WTC11 (cell line): ENCODE results near the gene AIG1. TPM values are rescaled to one million over a fixed set of nuclear protein-coding genes. Genes with fewer than 3 reads are reported as not detected.

ENCODE experiments used
- ATAC-seq: fragments of 200-7000 bp; cut with Tn5 transposase; 2 replicates; pipeline ENCODE4 v1.10.0; 2021; ENCODE audit warnings: mild to moderate bottlenecking, moderate library complexity
- CTCF ChIA-PET: fragments of 300-600 bp; sonication (Branson Sonifier 250); formaldehyde crosslinking; loops from one replicate; lab custom pipeline; 2021; ENCODE audit warnings: antibody characterized with exemption; lab: Charles Lee
- POLR2A ChIA-PET: fragments of 350-600 bp; sonication (Branson Sonifier 250); formaldehyde crosslinking; loops from one replicate; lab custom pipeline; 2021; ENCODE audit warnings: antibody characterized with exemption; lab: Charles Lee
- DNase-seq: peaks from one replicate; pipeline ENCODE4 v3.0.0; 2021; ENCODE audit warnings: low spot score
- H3K27ac Mint-ChIP-seq: 2 replicates; pipeline ENCODE4 v1.8.0; 2021; ENCODE audit warnings: mixed read lengths
- H3K27me3 Mint-ChIP-seq: 2 replicates; pipeline ENCODE4 v1.8.0; 2021; ENCODE audit warnings: low read depth, mild to moderate bottlenecking, moderate library complexity, mixed read lengths
- H3K36me3 Mint-ChIP-seq: 2 replicates; pipeline ENCODE4 v1.8.0; 2021; ENCODE audit warnings: mixed read lengths
- H3K4me1 Mint-ChIP-seq: 2 replicates; pipeline ENCODE4 v1.8.0; 2022; ENCODE audit warnings: mixed read lengths
- H3K4me3 Mint-ChIP-seq: 2 replicates; pipeline ENCODE4 v1.8.0; 2021; ENCODE audit warnings: mild to moderate bottlenecking, moderate library complexity, mixed read lengths
- H3K9me3 Mint-ChIP-seq: 2 replicates; pipeline ENCODE4 v1.8.0; 2021; ENCODE audit warnings: mixed read lengths
- ATF1 ChIP-seq: sonication (generic); formaldehyde crosslinking; IDR thresholded peaks from 2 replicates; pipeline ENCODE4 v1.8.1; 2023; ENCODE audit warnings: mild to moderate bottlenecking, moderate library complexity, missing genetic modification reagents
- CREM ChIP-seq: sonication (generic); formaldehyde crosslinking; IDR thresholded peaks from 2 replicates; pipeline ENCODE4 v1.8.1; 2022; ENCODE audit warnings: mild to moderate bottlenecking, missing genetic modification reagents, moderate library complexity
- ETV6 ChIP-seq: sonication (generic); formaldehyde crosslinking; IDR thresholded peaks from 2 replicates; pipeline ENCODE4 v1.8.1; 2022; ENCODE audit warnings: mild to moderate bottlenecking, missing genetic modification reagents
- FOXK1 ChIP-seq: sonication (generic); formaldehyde crosslinking; IDR thresholded peaks from 2 replicates; pipeline ENCODE4 v1.8.0; 2022; ENCODE audit warnings: mild to moderate bottlenecking, moderate library complexity, missing genetic modification reagents
- FOXP4 ChIP-seq: sonication (generic); formaldehyde crosslinking; IDR thresholded peaks from 2 replicates; pipeline ENCODE4 v1.8.0; 2022; ENCODE audit warnings: mild to moderate bottlenecking, missing genetic modification reagents
- GABPB1 ChIP-seq: sonication (generic); formaldehyde crosslinking; IDR thresholded peaks from 2 replicates; pipeline ENCODE4 v1.8.1; 2023; ENCODE audit warnings: mild to moderate bottlenecking, missing genetic modification reagents
- GTF2I ChIP-seq: fragments of 250-450 bp; sonication (Bioruptor Pico); conservative IDR thresholded peaks from 2 replicates; pipeline ENCODE4 v1.4.0; 2021; ENCODE audit warnings: mild to moderate bottlenecking
- HMGXB4 ChIP-seq: sonication (generic); formaldehyde crosslinking; IDR thresholded peaks from 2 replicates; pipeline ENCODE4 v1.8.1; 2023; ENCODE audit warnings: mild to moderate bottlenecking, moderate library complexity, missing genetic modification reagents
- IRF1 ChIP-seq: sonication (generic); formaldehyde crosslinking; IDR thresholded peaks from 2 replicates; pipeline ENCODE4 v1.8.0; 2023; ENCODE audit warnings: missing genetic modification reagents
- IRF2 ChIP-seq: sonication (generic); formaldehyde crosslinking; IDR thresholded peaks from 2 replicates; pipeline ENCODE4 v1.8.0; 2022; ENCODE audit warnings: low read depth, missing genetic modification reagents, borderline replicate concordance
- JAZF1 ChIP-seq: fragments of 250-450 bp; sonication (Bioruptor Pico); IDR thresholded peaks from 2 replicates; pipeline ENCODE4 v1.9.0; 2021; ENCODE audit warnings: moderate library complexity, mild to moderate bottlenecking, inconsistent platforms
- NFATC4 ChIP-seq: fragments of 250-450 bp; sonication (Bioruptor Pico); IDR thresholded peaks from 2 replicates; pipeline ENCODE4 v1.9.0; 2021; ENCODE audit warnings: mild to moderate bottlenecking
- NR1H2 ChIP-seq: sonication (generic); formaldehyde crosslinking; IDR thresholded peaks from 2 replicates; pipeline ENCODE4 v1.9.0; 2021; ENCODE audit warnings: mild to moderate bottlenecking, moderate library complexity, missing genetic modification reagents
- PREB ChIP-seq: sonication (generic); formaldehyde crosslinking; IDR thresholded peaks from 2 replicates; pipeline ENCODE4 v1.8.1; 2022; ENCODE audit warnings: mild to moderate bottlenecking, missing genetic modification reagents, moderate library complexity, borderline replicate concordance
- RELA ChIP-seq: sonication (generic); formaldehyde crosslinking; IDR thresholded peaks from 2 replicates; pipeline ENCODE4 v1.8.1; 2022; ENCODE audit warnings: missing genetic modification reagents, mild to moderate bottlenecking, borderline replicate concordance
- SP1 ChIP-seq: sonication (generic); formaldehyde crosslinking; conservative IDR thresholded peaks from 2 replicates; pipeline ENCODE4 v1.8.1; 2022; ENCODE audit warnings: missing genetic modification reagents
- STAT6 ChIP-seq: sonication (generic); formaldehyde crosslinking; conservative IDR thresholded peaks from 2 replicates; pipeline ENCODE4 v1.8.1; 2023; ENCODE audit warnings: mild to moderate bottlenecking, low read depth, missing genetic modification reagents, moderate library complexity
- TEAD4 ChIP-seq: sonication (generic); formaldehyde crosslinking; IDR thresholded peaks from 2 replicates; pipeline ENCODE4 v1.8.0; 2022; ENCODE audit warnings: mild to moderate bottlenecking, missing genetic modification reagents
- ZNF121 ChIP-seq: sonication (generic); formaldehyde crosslinking; IDR thresholded peaks from 2 replicates; pipeline ENCODE4 v1.8.0; 2023; ENCODE audit warnings: missing genetic modification reagents
- ZNF219 ChIP-seq: sonication (generic); formaldehyde crosslinking; IDR thresholded peaks from 2 replicates; pipeline ENCODE4 v1.8.0; 2023; ENCODE audit warnings: missing genetic modification reagents, mild to moderate bottlenecking, borderline replicate concordance
- ZNF281 ChIP-seq: sonication (generic); formaldehyde crosslinking; IDR thresholded peaks from 2 replicates; pipeline ENCODE4 v1.8.0; 2023; ENCODE audit warnings: mild to moderate bottlenecking, missing genetic modification reagents
- ZNF416 ChIP-seq: fragments of 250-450 bp; sonication (Bioruptor Pico); IDR thresholded peaks from 2 replicates; pipeline ENCODE4 v1.9.0; 2021; ENCODE audit warnings: mild to moderate bottlenecking, inconsistent platforms
- total RNA-seq: library from RNA; stranded (reverse); gene quantifications from 3 replicates; pipeline ENCODE4 v1.2.3, GENCODE V29; 2021

The AIG1 gene
- total RNA-seq, 1 experiment from 2014 or later = 38.8 TPM

GRCh38 chr6:143059663-143060353 lies 881 bp upstream of the AIG1 start:
- no peak for DNase-seq
- H3K27me3 Mint-ChIP-seq = no peaks in the 10 kb centered on the region
- peak overlapping the region; percentile 89 for H3K27ac Mint-ChIP-seq
- H3K9me3 Mint-ChIP-seq = peaks cover 4% of the 10 kb centered on the region; the same call in 1 of the 2 replicates
- no peak for ATAC-seq
- TF ChIP-seq ATF1 (no peak), STAT6 (CRISPR knock-in tag) (no peak), GABPB1 (peak; percentile 99)
- H3K4me3 Mint-ChIP-seq = peak overlapping the region; percentile 87
- peaks cover 74% of the 10 kb centered on the region for H3K4me1 Mint-ChIP-seq
- CTCF ChIA-PET = interaction anchor here (1.0 to 1.3 kb wide), 2 partner anchors 33 to 585 kb away, joined by 3 read pairs; no protein-coding TSS in a partner anchor
- POLR2A ChIA-PET = interaction anchor here (0.5 kb wide), 1 partner anchor 20 kb away, joined by 3 read pairs; no protein-coding TSS in a partner anchor
- H3K36me3 Mint-ChIP-seq = peaks cover 3% of the 10 kb centered on the region

GRCh38 chr6:143060354-143060805 lies 309 bp upstream of the AIG1 start:
- Mint-ChIP-seq H3K4me3 (peak overlapping the region; percentile 87), H3K27me3 (no peaks in the 10 kb centered on the region), H3K27ac (peak overlapping the region; percentile 89), H3K36me3 (peaks cover 9% of the 10 kb centered on the region), H3K9me3 (peaks cover 7% of the 10 kb centered on the region; the same call in 1 of the 2 replicates), H3K4me1 (peaks cover 75% of the 10 kb centered on the region)
- CTCF ChIA-PET = interaction anchor here (1.0 to 1.3 kb wide), 2 partner anchors 34 to 586 kb away, joined by 3 read pairs; no protein-coding TSS in a partner anchor
- ATAC-seq = peak; percentile 81
- DNase-seq = peak; percentile 82
- POLR2A ChIA-PET = interaction anchor here (0.5 kb wide), 1 partner anchor 19 kb away, joined by 3 read pairs; no protein-coding TSS in a partner anchor
- no peak for TF ChIP-seq IRF2
- peak; percentile 34; the same call in 1 of the 2 replicates for TF ChIP-seq ZNF281 (CRISPR knock-in tag)
- TF ChIP-seq ZNF219 (CRISPR knock-in tag) = no peak
- no peak for TF ChIP-seq NFATC4 (CRISPR knock-in tag)
- TF ChIP-seq CREM (CRISPR knock-in tag) = peak; percentile 92; the same call in 1 of the 2 replicates
- TF ChIP-seq PREB = 0 out of 2 replicates have a peak, but pooled peaks have one; percentile 44
- peak; percentile 29 for TF ChIP-seq ETV6 (CRISPR knock-in tag)
- peak; percentile 65; the same call in 1 of the 2 replicates for TF ChIP-seq HMGXB4
- TF ChIP-seq TEAD4 (CRISPR knock-in tag) = no peak
- TF ChIP-seq ZNF121 (CRISPR knock-in tag) = peak; percentile 12; the same call in 1 of the 2 replicates
- TF ChIP-seq GTF2I (CRISPR knock-in tag) = no peak
- 0 out of 2 replicates have a peak, but pooled peaks have one; percentile 29 for TF ChIP-seq SP1 (CRISPR knock-in tag)
- TF ChIP-seq RELA (CRISPR knock-in tag) = no peak; the same call in 1 of the 2 replicates
- TF ChIP-seq IRF1 (CRISPR knock-in tag) = no peak
- TF ChIP-seq FOXK1 (CRISPR knock-in tag) = 0 out of 2 replicates have a peak, but pooled peaks have one; percentile 20
- peak; percentile 59; the same call in 1 of the 2 replicates for TF ChIP-seq ZNF416
- no peak for TF ChIP-seq NR1H2 (CRISPR knock-in tag)
- TF ChIP-seq JAZF1 = no peak
- 0 out of 2 replicates have a peak, but pooled peaks have one; percentile 17 for TF ChIP-seq FOXP4
- peak; percentile 94 for TF ChIP-seq GABPB1
